ENCODE measurements around the gene ABCC6. TPM values are rescaled to one million over a fixed set of nuclear protein-coding genes. Genes with fewer than 3 reads are reported as not detected.

ABCC6 gene
- total RNA-seq, 4 donors from 2014 or later = 36.2 to 109 (median 49.6) TPM

GRCh38 chr16:16147316-16147999, 75.8 kb downstream of the ABCC6 start:
- Histone ChIP-seq H3K27ac (no peak overlapping the region), H3K4me3 (no peak overlapping the region), H3K4me1 (peaks cover 0 to 10% (median 5%) of the 10 kb centered on the region in 4 donors), H3K9me3 (no peaks in the 10 kb centered on the region), H3K27me3 (no peaks in the 10 kb centered on the region), H3K36me3 (no peaks in the 10 kb centered on the region)
- DNase-seq = no peak
- WGBS, 2 donors (ENCODE audit: low coverage in 1 of 2) = 89 to 100% methylated on average over 1 to 16 of the region's 17 CpGs
- intact Hi-C loops (cut with DNase I; ENCODE audit: low total_unique reads) = no loop called here
- TF ChIP-seq POLR2A (IDR thresholded peaks at IDR 0.05) (no peak), POLR2AphosphoS5 (IDR thresholded peaks at IDR 0.05) (no peak), EP300 (IDR thresholded peaks at IDR 0.05; ENCODE audit: low read depth) (no peak), CTCF (IDR thresholded peaks at IDR 0.05) (no peak)
- in situ Hi-C loops (cut with MboI; ENCODE audit: low pct_ligation_motif_present in 1 of 4, low pct_unique_long_range_greater_than_20kb in 1 of 4, low sequenced_read_pairs in 3 of 4) = loop anchor here in 3 of 4 donors (25.0 kb wide), 3 partner anchors 285 to 735 kb away; partner anchors contain the start of gene MYH11 (in 1 of the 3)

GRCh38 chr16:16146380-16147315, 76.6 kb downstream of the ABCC6 start:
- DNase-seq = no peak
- no peak for TF ChIP-seq EP300 (IDR thresholded peaks at IDR 0.05; ENCODE audit: low read depth)
- intact Hi-C loops (cut with DNase I; ENCODE audit: low total_unique reads) = no loop called here
- in situ Hi-C loops (cut with MboI; ENCODE audit: low pct_ligation_motif_present in 1 of 4, low pct_unique_long_range_greater_than_20kb in 1 of 4, low sequenced_read_pairs in 3 of 4) = loop anchor here in 3 of 4 donors (25.0 kb wide), 3 partner anchors 284 to 734 kb away; partner anchors contain the start of gene MYH11 (in 1 of the 3)
- WGBS, 2 donors (ENCODE audit: low coverage in 1 of 2) = 83 to 94% methylated on average over 1 to 10 of the region's 14 CpGs
- Histone ChIP-seq H3K4me3 (no peak overlapping the region), H3K27me3 (no peaks in the 10 kb centered on the region), H3K9me3 (no peaks in the 10 kb centered on the region), H3K36me3 (peaks cover 0 to 3% (median 0%) of the 10 kb centered on the region in 4 donors), H3K27ac (no peak overlapping the region), H3K4me1 (peaks cover 0 to 10% (median 5%) of the 10 kb centered on the region in 4 donors)

GRCh38 chr16:16145286-16145685, 78.0 kb downstream of the ABCC6 start:
- Histone ChIP-seq H3K4me1 (peaks cover 0 to 6% (median 4%) of the 10 kb centered on the region in 4 donors), H3K9me3 (no peaks in the 10 kb centered on the region), H3K4me3 (no peak overlapping the region), H3K36me3 (peaks cover 0 to 9% (median 0%) of the 10 kb centered on the region in 4 donors), H3K27me3 (no peaks in the 10 kb centered on the region), H3K27ac (no peak overlapping the region)
- intact Hi-C loops (cut with DNase I; ENCODE audit: low total_unique reads) (no loop called here), in situ Hi-C loops (cut with MboI; ENCODE audit: low pct_ligation_motif_present in 1 of 4, low pct_unique_long_range_greater_than_20kb in 1 of 4, low sequenced_read_pairs in 3 of 4) (loop anchor here in 3 of 4 donors (25.0 kb wide), 3 partner anchors 283 to 733 kb away; partner anchors contain the start of gene MYH11 (in 1 of the 3))
- no peak for DNase-seq
- 73 to 100% methylated on average over 1 to 5 of the region's 5 CpGs for WGBS, 2 donors (ENCODE audit: low coverage in 1 of 2)
- no peak for TF ChIP-seq POLR2AphosphoS5 (IDR thresholded peaks at IDR 0.05)
- no peak for TF ChIP-seq POLR2A (IDR thresholded peaks at IDR 0.05)
- no peak for TF ChIP-seq CTCF (IDR thresholded peaks at IDR 0.05)
- TF ChIP-seq EP300 (IDR thresholded peaks at IDR 0.05; ENCODE audit: low read depth) = no peak

GRCh38 chr16:16144416-16144815, 78.9 kb downstream of the ABCC6 start:
- Histone ChIP-seq H3K27ac (no peak overlapping the region), H3K4me1 (no peaks in the 10 kb centered on the region), H3K36me3 (peaks cover 0 to 15% (median 0%) of the 10 kb centered on the region in 4 donors), H3K4me3 (no peak overlapping the region), H3K27me3 (no peaks in the 10 kb centered on the region), H3K9me3 (no peaks in the 10 kb centered on the region)
- intact Hi-C loops (cut with DNase I; ENCODE audit: low total_unique reads) = no loop called here
- DNase-seq = no peak
- WGBS, 2 donors (ENCODE audit: low coverage in 1 of 2) = 89 to 95% methylated on average over 4 to 5 of the region's 5 CpGs
- no peak for TF ChIP-seq EP300 (IDR thresholded peaks at IDR 0.05; ENCODE audit: low read depth)
- TF ChIP-seq CTCF (IDR thresholded peaks at IDR 0.05) = no peak
- no peak for TF ChIP-seq POLR2A (IDR thresholded peaks at IDR 0.05)
- TF ChIP-seq POLR2AphosphoS5 (IDR thresholded peaks at IDR 0.05) = no peak
- in situ Hi-C loops (cut with MboI; ENCODE audit: low pct_ligation_motif_present in 1 of 4, low pct_unique_long_range_greater_than_20kb in 1 of 4, low sequenced_read_pairs in 3 of 4) = loop anchor here in 3 of 4 donors (25.0 kb wide), 3 partner anchors 282 to 732 kb away; partner anchors contain the start of gene MYH11 (in 1 of the 3)
